Amniotic epithelial cell (primary cell): ENCODE data around the gene TIMM10B.
"Not testable (repeated sequence)": the region's sequence is repeated elsewhere in the genome, so short reads cannot be mapped to it uniquely, and the experiment has no call there.

Experiments
- DNase-seq: peaks from one replicate; pipeline ENCODE4 v3.0.0-alpha.2; 2010; ENCODE audit warnings: low read depth

TIMM10B gene

DNA sequence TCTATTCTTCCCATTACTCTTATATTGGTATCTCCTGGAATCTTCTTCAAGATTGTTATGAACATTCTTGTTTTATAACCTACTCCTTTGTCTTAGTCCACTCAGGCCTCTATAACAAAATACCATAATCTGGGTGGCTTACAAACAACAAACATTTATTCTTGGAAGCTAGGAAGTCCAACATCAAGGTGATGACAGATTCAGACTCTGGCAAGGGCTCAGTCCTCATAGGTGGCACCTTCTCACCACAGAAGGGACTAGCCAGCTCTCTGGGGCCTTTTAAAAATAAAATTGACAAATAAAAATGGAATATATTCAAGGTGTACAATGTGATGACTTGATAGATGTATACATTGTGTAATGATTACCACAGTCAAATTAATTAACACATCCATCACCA is 35.6 kb downstream of the TIMM10B start:
- no peak for DNase-seq

DNA sequence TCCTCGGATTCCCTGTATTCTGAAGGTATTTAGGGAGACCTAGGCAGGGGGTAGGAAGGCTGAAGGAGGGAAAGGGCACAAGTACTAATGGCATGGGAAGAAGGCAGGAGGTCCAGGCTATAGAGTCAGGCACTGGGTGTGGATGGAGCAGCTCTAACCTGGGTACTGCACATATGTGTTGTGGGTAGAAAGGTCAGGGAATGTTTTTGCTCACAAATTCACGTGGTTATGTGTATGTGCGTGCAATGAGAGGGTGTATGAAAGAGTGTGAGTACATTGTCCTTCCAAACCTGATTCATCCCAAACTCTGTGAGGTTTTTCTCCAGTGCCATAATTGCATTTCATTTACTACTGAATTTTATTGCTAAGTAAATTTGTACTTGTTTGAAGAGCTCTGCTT is 39.0 kb downstream of the TIMM10B start:
- DNase-seq = no peak

DNA sequence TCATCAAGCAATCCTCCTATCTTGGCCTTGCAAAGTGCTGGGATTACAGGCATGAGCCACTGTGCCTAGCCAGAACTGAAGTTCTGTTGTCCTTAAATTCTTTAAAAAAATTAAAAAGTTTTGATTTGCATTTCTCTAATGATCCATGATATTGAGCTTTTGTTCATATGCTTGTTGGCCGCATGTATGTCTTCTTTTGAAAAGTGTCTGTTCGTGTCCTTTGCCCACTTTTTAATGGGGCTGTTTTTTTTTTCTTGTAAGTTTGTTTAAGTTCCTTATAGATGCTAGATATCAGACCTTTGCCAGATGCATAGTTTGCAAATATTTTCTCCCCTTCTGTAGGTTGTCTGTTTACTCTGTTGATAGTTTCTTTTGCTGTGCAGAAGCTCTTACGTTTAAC is 40.6 kb downstream of the TIMM10B start:
- DNase-seq = not testable (repeated sequence)

DNA sequence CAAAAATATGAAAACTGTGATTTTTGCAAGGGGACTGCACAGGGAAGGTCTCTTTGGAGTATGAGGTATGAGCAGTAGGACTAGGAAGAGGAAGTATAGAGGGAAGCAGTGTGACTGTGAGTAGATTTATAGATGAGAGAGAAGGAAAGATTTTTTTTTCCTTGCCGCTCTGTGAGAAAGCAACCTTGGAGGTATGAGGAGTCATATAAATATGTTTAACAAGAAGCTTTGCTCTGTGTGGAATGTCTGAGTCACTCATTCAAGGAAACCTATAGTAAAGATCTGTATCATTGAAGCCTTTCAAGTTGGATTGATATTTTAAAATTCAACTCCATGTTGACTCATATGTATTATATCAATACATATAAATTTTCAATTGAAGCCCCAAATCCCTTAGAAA is 42.0 kb downstream of the TIMM10B start:
- peak; percentile 68 for DNase-seq

DNA sequence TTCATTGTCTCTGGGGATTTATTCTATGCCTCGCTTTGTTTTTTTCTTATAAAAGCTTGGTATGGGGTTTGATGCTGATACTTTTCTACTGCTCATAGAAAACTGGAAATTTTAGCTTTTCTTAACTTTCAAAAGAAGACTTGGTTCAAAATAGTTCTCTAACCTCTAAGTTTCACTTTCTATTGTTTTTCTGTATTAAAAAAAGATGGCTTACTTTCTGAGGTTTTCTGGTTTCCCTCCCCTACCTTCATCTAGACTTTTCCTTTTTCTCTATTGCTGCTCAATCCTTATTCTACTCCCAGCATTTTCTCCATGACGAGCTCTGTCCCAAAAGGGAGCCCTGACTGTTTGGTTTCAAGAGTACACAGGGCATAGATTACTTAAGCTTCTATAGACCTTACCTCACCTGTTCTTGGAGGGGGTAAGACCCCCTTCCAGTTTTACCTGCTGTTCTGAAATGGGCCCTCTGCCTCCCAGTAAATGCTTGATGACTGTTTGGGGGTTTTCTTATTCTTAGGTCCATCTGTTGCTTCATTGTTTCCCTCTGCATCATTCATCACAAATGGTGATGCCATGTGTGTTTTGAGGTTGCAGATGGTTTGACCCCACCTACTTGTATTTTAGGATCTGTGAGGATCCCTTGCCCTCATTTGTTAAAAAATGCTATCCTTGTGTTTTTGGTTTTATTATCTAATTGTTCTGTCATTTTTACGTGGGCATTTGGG is 45.3 kb downstream of the TIMM10B start:
- DNase-seq = no peak

DNA sequence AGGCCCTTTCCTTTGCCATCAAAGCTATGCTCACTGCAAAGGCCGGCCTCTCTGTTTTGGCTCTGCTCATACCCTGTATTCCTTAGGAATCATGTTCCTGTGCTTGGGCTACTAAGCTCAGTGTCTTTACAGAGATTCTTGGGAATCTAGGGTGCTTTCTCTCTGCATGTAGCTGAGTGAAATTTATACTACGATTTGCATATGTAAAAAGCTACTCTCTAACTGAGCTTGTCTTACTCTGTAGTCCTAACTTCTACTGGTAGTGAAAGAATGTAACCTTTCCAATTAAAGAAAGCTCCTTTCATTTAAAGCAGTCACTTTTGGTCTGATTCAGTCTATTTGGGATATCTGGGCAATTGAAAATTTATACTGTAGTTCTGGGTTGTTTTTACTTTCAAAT is 48.0 kb downstream of the TIMM10B start:
- DNase-seq = no peak

DNA sequence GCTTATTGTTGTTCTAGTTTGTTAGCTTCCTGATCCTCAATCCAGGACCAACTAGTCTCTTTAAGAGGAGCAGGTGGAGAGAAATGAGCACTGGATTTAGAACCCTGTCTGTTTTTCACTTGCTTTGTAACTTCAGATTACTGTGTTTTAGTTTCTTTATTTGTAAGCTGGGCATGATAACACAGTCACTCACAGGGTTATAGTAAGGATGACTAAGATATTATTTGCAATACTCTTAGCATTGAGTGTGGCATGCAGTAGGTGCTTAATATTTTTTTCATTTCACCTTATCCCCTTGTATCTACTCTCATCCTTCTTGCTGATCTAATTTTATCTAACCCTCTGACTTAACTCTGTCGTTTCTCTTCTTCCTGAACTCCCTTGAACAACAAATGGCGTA is 49.5 kb downstream of the TIMM10B start:
- no peak for DNase-seq

DNA sequence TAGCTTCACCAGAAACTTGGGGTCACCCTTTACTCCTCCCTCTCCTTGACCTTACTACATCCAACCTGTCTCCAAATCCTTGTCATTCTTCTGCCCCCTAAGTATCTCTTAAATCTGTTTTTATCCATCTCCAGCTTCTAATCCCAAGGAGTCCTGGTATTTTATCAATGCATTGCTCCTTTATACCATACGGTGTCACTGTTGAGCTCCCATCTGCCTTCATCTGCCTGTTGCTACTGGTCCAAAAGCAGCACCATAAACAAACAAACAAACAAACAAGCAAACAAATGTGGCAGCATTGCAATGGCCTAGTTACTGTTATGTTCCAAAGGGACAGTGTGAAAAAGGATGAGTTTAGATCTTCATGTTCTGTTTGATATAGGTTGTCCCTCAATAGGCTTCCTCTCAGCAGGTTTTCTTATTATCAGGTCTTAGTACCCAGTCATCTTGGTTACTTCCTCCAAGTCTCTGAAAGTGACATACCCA is 50.0 kb downstream of the TIMM10B start:
- DNase-seq = peak; percentile 39
